Retinal pigment epithelial cell (primary cell): ENCODE measurements around the gene IFNA6.
A peak's percentile ranks its signal among the peaks of the same experiment; 100 is the strongest.

Experiments used
- DNase-seq: peaks from one replicate; pipeline ENCODE4 v3.0.0-alpha.2; 2010; ENCODE audit warnings: low read depth
- H3K4me3 ChIP-seq: 2 replicates; pipeline ENCODE4 v1.5.1; 2011; ENCODE audit warnings: mild to moderate bottlenecking, low read length, control low read depth, moderate library complexity
- CTCF ChIP-seq: conservative IDR thresholded peaks from 2 replicates; pipeline ENCODE4 v1.5.1; 2011; ENCODE audit warnings: low read depth, low read length, control low read depth, inconsistent platforms

IFNA6 gene

DNA sequence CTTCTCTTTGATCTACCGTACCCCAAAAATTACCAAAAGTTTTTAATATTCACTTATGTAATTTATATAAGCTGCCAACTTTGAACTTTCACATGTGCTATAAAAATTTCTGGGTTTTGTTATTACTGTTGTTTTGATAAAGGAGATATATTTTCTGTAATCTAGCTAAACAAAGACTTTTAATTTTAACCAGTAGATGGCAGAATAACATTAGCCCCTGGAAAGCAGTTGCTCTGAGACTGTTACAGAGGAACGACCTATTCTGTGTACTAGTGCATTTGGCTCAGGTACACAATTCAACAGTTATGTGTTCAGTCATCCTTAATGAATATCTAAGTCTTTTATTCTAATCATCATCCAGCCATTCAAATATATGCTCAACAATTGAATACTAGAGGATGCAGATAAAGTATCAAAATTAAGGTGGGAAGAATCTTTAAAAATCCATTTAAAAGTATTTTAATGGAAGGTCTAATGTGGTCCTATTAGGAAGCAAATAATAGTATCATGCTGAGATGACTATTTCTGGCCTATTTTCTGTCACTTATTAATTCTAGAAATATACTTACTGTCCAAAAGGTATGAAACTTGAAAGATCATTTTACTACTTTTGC lies 24.1 kb downstream of the IFNA6 start:
- no peak for DNase-seq
- TF ChIP-seq CTCF: peak; percentile 63

DNA sequence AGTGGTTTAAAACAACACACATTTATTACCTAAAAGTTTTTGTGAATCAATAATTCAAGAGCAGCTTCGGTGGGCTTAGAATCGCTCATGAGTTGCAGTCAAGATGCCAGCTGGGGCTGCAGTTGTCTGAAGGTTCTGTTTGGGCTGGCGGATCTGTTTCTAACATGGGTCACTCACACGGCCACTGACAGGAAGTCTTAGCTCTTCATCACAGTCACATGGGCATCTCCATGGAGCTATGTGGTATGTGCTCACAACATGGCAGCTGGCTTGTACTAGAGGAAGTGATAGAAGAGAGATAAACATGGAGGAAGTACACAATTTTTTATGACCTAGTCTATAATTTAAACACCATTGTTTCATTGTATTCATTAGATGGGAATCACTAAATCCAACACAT lies 26.6 kb downstream of the IFNA6 start:
- no peak overlapping the region for H3K4me3 ChIP-seq
- no peak for DNase-seq
- no peak for TF ChIP-seq CTCF

More for the DNA sequence above, 24.1 kb downstream of the IFNA6 start:
- no peak overlapping the region for H3K4me3 ChIP-seq

DNA sequence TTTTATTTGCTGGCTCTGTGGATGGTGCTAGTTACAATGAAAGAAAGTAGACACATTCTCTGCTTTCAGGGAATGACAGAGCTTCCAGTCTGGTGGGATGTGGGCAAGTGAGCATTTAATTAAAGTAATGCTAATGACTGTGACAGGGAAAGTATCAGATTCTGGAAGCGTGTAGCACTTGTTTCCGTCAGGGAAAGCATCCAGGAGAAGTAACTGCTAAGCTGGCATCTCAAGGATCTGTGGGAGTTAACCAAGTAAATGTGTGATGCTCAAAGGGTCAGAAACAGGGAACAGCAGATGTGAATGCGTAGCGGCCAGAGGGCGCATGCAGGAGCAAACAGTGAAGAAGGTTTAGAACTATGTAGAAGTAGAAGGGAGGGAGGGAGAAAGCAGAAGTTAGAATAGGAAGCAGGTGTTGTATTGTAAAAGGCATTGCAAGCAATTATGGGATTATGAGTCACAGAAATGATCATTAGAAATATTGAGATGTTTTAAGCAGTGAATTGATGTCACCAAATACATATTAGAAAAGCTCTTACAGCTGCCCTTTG lies 27.7 kb downstream of the IFNA6 start:
- no peak for DNase-seq
- no peak for TF ChIP-seq CTCF
- no peak overlapping the region for H3K4me3 ChIP-seq

GRCh38 chr9:21320465-21320864 lies 30.2 kb downstream of the IFNA6 start:
- no peak for DNase-seq
- no peak for TF ChIP-seq CTCF
- H3K4me3 ChIP-seq: no peak overlapping the region

- DNase-seq: no peak
- no peak overlapping the region for H3K4me3 ChIP-seq
- peak; percentile 74 for TF ChIP-seq CTCF
Observed at GRCh38 chr9:21317956-21318923, 32.4 kb downstream of the IFNA6 start.

DNA sequence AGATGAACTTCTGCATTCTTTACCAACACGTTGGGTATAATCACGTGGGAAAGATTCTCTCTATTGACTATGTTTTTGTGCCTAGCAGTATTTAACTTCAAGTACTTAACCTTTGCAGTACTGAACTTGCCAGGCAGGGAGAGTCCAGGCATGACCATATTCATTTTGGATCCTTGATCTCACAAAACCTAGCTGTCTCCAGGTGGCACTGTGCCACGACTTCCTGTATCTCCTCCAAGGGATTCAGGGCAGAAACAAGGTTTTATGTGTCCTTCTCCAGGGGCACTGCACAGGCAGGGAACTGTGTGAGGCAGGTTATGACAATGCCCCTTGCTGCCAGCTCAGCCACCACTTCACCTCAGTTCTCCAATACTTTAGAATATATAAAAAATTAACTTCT lies 33.8 kb downstream of the IFNA6 start:
- no peak overlapping the region for H3K4me3 ChIP-seq
- TF ChIP-seq CTCF: no peak
- DNase-seq: no peak
